ENCODE measurements around the gene CCDC90B. TPM values are rescaled to one million over a fixed set of nuclear protein-coding genes. Genes with fewer than 3 reads are reported as not detected.

CCDC90B gene
- polyA plus RNA-seq, 1 donor: 55.1 TPM

DNA sequence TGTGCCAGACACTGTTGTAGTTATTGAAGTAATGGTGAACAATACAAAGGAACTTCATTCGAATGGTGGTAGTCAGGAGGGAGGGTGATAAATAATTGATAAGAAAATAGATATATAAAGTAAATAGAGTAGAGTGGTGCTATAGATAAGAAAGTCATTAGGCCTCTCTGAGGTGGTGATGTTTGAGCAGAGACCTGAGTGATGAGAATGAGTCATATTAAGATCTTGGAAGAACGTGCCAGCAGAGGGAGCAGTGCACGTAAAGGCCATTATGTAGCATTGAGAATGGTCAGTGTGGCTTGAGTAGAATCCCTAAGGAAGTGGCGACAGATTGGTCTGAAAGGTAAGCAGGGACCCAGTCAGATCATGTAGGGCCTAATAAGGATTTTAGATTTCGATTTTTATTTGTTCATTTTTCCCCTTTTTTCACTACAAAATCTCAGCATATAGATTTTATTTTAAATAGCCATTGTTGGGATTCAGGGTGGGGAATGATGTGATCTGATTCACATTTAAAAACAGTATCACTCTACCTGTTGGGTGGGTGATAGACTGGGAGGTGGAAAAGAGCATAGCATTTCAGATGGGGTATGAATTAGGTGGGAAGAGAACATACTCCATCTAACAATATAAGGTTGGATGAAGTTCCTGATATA, 44.7 kb downstream of the CCDC90B start:
- Histone ChIP-seq H3K36me3 (ENCODE audit: control insufficient read depth, insufficient read depth, low read length) (peaks cover 2% of the 10 kb centered on the region), H3K27me3 (ENCODE audit: control insufficient read depth, insufficient read depth, low read length) (no peaks in the 10 kb centered on the region), H3K9me3 (ENCODE audit: control insufficient read depth, low read depth, low read length) (no peaks in the 10 kb centered on the region), H3K4me1 (ENCODE audit: control insufficient read depth, insufficient read depth, low read length) (no peaks in the 10 kb centered on the region), H3K27ac (ENCODE audit: low read length) (no peak overlapping the region), H3K4me3 (ENCODE audit: low read length) (no peak overlapping the region)
- DNase-seq: peak; percentile 57 to 67
- WGBS (ENCODE audit: insufficient coverage, low lambda C conversion rate): 25% methylated on average over 2 of the region's 5 CpGs

DNA sequence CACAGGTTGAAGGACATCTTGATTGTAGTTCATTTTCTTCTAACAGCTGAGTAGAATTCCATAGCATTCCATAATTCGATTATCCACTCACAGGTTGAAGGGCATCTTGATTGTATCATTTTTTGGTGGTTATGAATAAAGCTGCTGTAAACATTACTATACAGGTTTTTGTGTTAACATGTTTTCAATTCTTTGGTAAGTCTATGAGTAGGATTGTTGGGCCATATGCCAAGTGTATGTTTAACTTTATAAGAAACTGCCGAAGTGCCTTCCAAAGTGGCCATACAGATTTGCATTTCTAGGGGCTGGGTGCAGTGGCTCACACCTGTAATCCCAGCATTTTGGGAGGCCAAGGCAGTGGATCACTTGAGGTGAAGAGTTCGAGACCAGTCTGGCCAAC, 48.1 kb downstream of the CCDC90B start:
- Histone ChIP-seq H3K27me3 (ENCODE audit: control insufficient read depth, insufficient read depth, low read length) (no peaks in the 10 kb centered on the region), H3K4me3 (ENCODE audit: low read length) (no peak overlapping the region), H3K9me3 (ENCODE audit: control insufficient read depth, low read depth, low read length) (no peaks in the 10 kb centered on the region), H3K4me1 (ENCODE audit: control insufficient read depth, insufficient read depth, low read length) (no peaks in the 10 kb centered on the region), H3K27ac (ENCODE audit: low read length) (no peak overlapping the region), H3K36me3 (ENCODE audit: control insufficient read depth, insufficient read depth, low read length) (no peaks in the 10 kb centered on the region)
- DNase-seq: no peak
- no CpG with 5 or more reads among the region's 3 CpGs for WGBS (ENCODE audit: insufficient coverage, low lambda C conversion rate)

- Histone ChIP-seq H3K36me3 (ENCODE audit: control insufficient read depth, insufficient read depth, low read length) (no peaks in the 10 kb centered on the region), H3K4me1 (ENCODE audit: control insufficient read depth, insufficient read depth, low read length) (no peaks in the 10 kb centered on the region), H3K27ac (ENCODE audit: low read length) (peak overlapping the region; percentile 35), H3K4me3 (ENCODE audit: low read length) (no peak overlapping the region), H3K27me3 (ENCODE audit: control insufficient read depth, insufficient read depth, low read length) (no peaks in the 10 kb centered on the region), H3K9me3 (ENCODE audit: control insufficient read depth, low read depth, low read length) (no peaks in the 10 kb centered on the region)
- DNase-seq: peak in 1 of 2 donors; percentile 29
- no CpG with 5 or more reads among the region's 1 CpG for WGBS (ENCODE audit: insufficient coverage, low lambda C conversion rate)
Observed at GRCh38 chr11:83235825-83236224, 50.3 kb downstream of the CCDC90B start.

GRCh38 chr11:83223457-83223856, 62.7 kb downstream of the CCDC90B start:
- no CpG with 5 or more reads among the region's 2 CpGs for WGBS (ENCODE audit: insufficient coverage, low lambda C conversion rate)
- Histone ChIP-seq H3K4me3 (ENCODE audit: low read length) (no peak overlapping the region), H3K27ac (ENCODE audit: low read length) (no peak overlapping the region), H3K36me3 (ENCODE audit: control insufficient read depth, insufficient read depth, low read length) (no peaks in the 10 kb centered on the region), H3K4me1 (ENCODE audit: control insufficient read depth, insufficient read depth, low read length) (no peaks in the 10 kb centered on the region), H3K9me3 (ENCODE audit: control insufficient read depth, low read depth, low read length) (no peaks in the 10 kb centered on the region), H3K27me3 (ENCODE audit: control insufficient read depth, insufficient read depth, low read length) (no peaks in the 10 kb centered on the region)
- DNase-seq: no peak

DNA sequence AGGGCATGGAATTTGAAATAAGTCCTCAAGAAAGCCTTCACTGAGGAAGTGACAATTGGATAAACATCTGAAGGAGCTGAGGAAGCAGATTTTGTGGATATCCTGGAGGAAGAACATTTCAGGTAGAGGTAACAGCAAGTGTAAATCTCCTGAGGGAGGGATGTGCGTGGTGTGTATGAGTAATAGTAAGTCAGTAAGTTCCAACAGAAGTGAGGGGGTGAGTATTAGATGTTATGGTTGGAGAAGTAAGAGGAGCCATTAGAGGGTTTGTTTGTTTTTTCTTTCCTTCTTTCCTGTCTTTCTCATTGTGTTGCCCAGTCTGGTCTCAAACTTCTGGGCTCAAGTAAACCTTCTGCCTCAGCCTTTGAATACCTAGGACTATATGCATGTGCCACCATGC, 63.7 kb downstream of the CCDC90B start:
- no peak for DNase-seq
- H3K27ac ChIP-seq (ENCODE audit: low read length): no peak overlapping the region
- H3K27me3 ChIP-seq (ENCODE audit: control insufficient read depth, insufficient read depth, low read length): no peaks in the 10 kb centered on the region
- H3K36me3 ChIP-seq (ENCODE audit: control insufficient read depth, insufficient read depth, low read length): no peaks in the 10 kb centered on the region
- no CpG with 5 or more reads among the region's 1 CpG for WGBS (ENCODE audit: insufficient coverage, low lambda C conversion rate)
- H3K4me1 ChIP-seq (ENCODE audit: control insufficient read depth, insufficient read depth, low read length): no peaks in the 10 kb centered on the region
- H3K9me3 ChIP-seq (ENCODE audit: control insufficient read depth, low read depth, low read length): no peaks in the 10 kb centered on the region
- no peak overlapping the region for H3K4me3 ChIP-seq (ENCODE audit: low read length)

- DNase-seq: no peak
- Histone ChIP-seq H3K27me3 (ENCODE audit: control insufficient read depth, insufficient read depth, low read length) (no peaks in the 10 kb centered on the region), H3K9me3 (ENCODE audit: control insufficient read depth, low read depth, low read length) (no peaks in the 10 kb centered on the region), H3K4me1 (ENCODE audit: control insufficient read depth, insufficient read depth, low read length) (no peaks in the 10 kb centered on the region), H3K36me3 (ENCODE audit: control insufficient read depth, insufficient read depth, low read length) (no peaks in the 10 kb centered on the region), H3K27ac (ENCODE audit: low read length) (no peak overlapping the region), H3K4me3 (ENCODE audit: low read length) (no peak overlapping the region)
Observed at GRCh38 chr11:83221694-83222093, 64.5 kb downstream of the CCDC90B start.

DNA sequence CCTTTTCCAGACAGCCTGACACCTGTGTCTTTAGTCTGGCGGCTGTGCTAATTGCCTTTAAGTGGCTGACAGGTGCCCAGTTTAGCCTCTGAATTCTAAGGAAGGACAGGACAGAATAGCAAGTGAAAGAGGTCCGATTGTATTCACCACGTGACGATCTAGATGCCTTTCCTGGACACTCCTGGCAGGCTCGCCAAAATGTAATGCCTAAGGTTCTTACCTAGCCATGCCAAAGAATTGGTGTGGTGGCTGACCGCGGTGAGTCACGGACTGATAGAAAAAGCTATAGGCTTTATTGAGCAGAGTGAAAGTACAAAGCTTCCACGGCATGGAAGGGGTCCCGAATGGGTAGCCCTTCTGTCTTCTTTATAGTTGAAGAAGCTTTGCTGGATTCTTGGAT, 65.9 kb downstream of the CCDC90B start:
- Histone ChIP-seq H3K27me3 (ENCODE audit: control insufficient read depth, insufficient read depth, low read length) (no peaks in the 10 kb centered on the region), H3K36me3 (ENCODE audit: control insufficient read depth, insufficient read depth, low read length) (no peaks in the 10 kb centered on the region), H3K4me1 (ENCODE audit: control insufficient read depth, insufficient read depth, low read length) (no peaks in the 10 kb centered on the region), H3K9me3 (ENCODE audit: control insufficient read depth, low read depth, low read length) (no peaks in the 10 kb centered on the region), H3K4me3 (ENCODE audit: low read length) (no peak overlapping the region), H3K27ac (ENCODE audit: low read length) (no peak overlapping the region)
- DNase-seq: no peak
- WGBS (ENCODE audit: insufficient coverage, low lambda C conversion rate): 100% methylated on average over 1 of the region's 10 CpGs

DNA sequence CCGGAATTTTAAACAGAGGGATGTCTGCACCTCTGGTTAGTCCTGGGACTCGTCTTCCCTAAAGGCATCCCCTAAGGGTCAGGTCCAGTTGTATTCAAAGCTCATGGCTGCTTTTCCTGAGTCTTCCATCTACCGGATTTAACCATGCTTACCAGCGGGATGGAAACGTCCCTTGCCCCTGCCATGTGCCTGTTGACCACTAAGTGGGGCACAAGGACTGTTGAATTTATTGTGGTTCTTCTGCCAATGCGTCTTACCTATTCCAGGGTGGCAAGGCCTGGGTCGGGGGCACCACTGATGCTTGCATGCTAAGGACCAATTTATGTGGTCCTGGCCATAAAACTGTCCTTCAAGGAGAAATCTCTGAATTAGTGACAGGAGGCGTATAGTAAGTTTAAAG, 67.1 kb downstream of the CCDC90B start:
- no CpG with 5 or more reads among the region's 8 CpGs for WGBS (ENCODE audit: insufficient coverage, low lambda C conversion rate)
- no peaks in the 10 kb centered on the region for H3K4me1 ChIP-seq (ENCODE audit: control insufficient read depth, insufficient read depth, low read length)
- H3K4me3 ChIP-seq (ENCODE audit: low read length): no peak overlapping the region
- H3K9me3 ChIP-seq (ENCODE audit: control insufficient read depth, low read depth, low read length): no peaks in the 10 kb centered on the region
- no peaks in the 10 kb centered on the region for H3K36me3 ChIP-seq (ENCODE audit: control insufficient read depth, insufficient read depth, low read length)
- no peak for DNase-seq
- no peaks in the 10 kb centered on the region for H3K27me3 ChIP-seq (ENCODE audit: control insufficient read depth, insufficient read depth, low read length)
- H3K27ac ChIP-seq (ENCODE audit: low read length): no peak overlapping the region

Other genes with a start within 250 kb of the CCDC90B start
- gene RAB30, start 214.5 kb downstream of the CCDC90B start, polyA plus RNA-seq: 5.3 TPM
- gene PCF11, start 129.2 kb downstream of the CCDC90B start, polyA plus RNA-seq: 74.9 TPM
- gene ANKRD42, start 92.7 kb downstream of the CCDC90B start, polyA plus RNA-seq: 9.4 TPM

Data from large intestine (tissue), 3 donors.